ENCODE results near the gene GIMAP7.

- TF ChIP-seq CTCF (IDR thresholded peaks at IDR 0.05) (no peak), POLR2A (IDR thresholded peaks at IDR 0.05) (no peak), EP300 (IDR thresholded peaks at IDR 0.05) (no peak)
These were observed 54.0 kb downstream of the GIMAP7 start for GRCh38 chr7:150568714-150569113.
